ENCODE data around the gene GALNT10.

GALNT10 gene

GRCh38 chr5:154329062-154329461 is 138.5 kb downstream of the GALNT10 start:
- Histone ChIP-seq H3K4me1 (ENCODE audit: insufficient read depth, low read length) (no peaks in the 10 kb centered on the region), H3K27me3 (ENCODE audit: insufficient read depth, low read length) (no peaks in the 10 kb centered on the region), H3K36me3 (ENCODE audit: insufficient read depth, low read length) (no peaks in the 10 kb centered on the region), H2AFZ (ENCODE audit: low read depth, low read length) (no peak overlapping the region), H3K9me3 (ENCODE audit: low read length) (no peaks in the 10 kb centered on the region), H3K4me3 (ENCODE audit: low read length) (no peak overlapping the region)

GRCh38 chr5:154329519-154330040 is 139.0 kb downstream of the GALNT10 start:
- Histone ChIP-seq H3K4me1 (ENCODE audit: insufficient read depth, low read length) (no peaks in the 10 kb centered on the region), H3K36me3 (ENCODE audit: insufficient read depth, low read length) (no peaks in the 10 kb centered on the region), H3K27me3 (ENCODE audit: insufficient read depth, low read length) (no peaks in the 10 kb centered on the region), H3K9me3 (ENCODE audit: low read length) (no peaks in the 10 kb centered on the region), H2AFZ (ENCODE audit: low read depth, low read length) (no peak overlapping the region), H3K4me3 (ENCODE audit: low read length) (no peak overlapping the region)

- Histone ChIP-seq H3K4me1 (ENCODE audit: insufficient read depth, low read length) (no peaks in the 10 kb centered on the region), H3K4me3 (ENCODE audit: low read length) (no peak overlapping the region), H3K36me3 (ENCODE audit: insufficient read depth, low read length) (no peaks in the 10 kb centered on the region), H3K9me3 (ENCODE audit: low read length) (no peaks in the 10 kb centered on the region), H3K27me3 (ENCODE audit: insufficient read depth, low read length) (no peaks in the 10 kb centered on the region), H2AFZ (ENCODE audit: low read depth, low read length) (no peak overlapping the region)
Measured at GRCh38 chr5:154330097-154330667, 139.6 kb downstream of the GALNT10 start.

- H2AFZ ChIP-seq (ENCODE audit: low read depth, low read length) = no peak overlapping the region
- H3K9me3 ChIP-seq (ENCODE audit: low read length) = no peaks in the 10 kb centered on the region
- H3K4me3 ChIP-seq (ENCODE audit: low read length) = no peak overlapping the region
- no peaks in the 10 kb centered on the region for H3K27me3 ChIP-seq (ENCODE audit: insufficient read depth, low read length)
- H3K4me1 ChIP-seq (ENCODE audit: insufficient read depth, low read length) = no peaks in the 10 kb centered on the region
- no peaks in the 10 kb centered on the region for H3K36me3 ChIP-seq (ENCODE audit: insufficient read depth, low read length)
Measured at GRCh38 chr5:154331232-154331631, 140.7 kb downstream of the GALNT10 start.

GRCh38 chr5:154331924-154332323 is 141.4 kb downstream of the GALNT10 start:
- Histone ChIP-seq H3K27me3 (ENCODE audit: insufficient read depth, low read length) (no peaks in the 10 kb centered on the region), H3K4me1 (ENCODE audit: insufficient read depth, low read length) (no peaks in the 10 kb centered on the region), H3K9me3 (ENCODE audit: low read length) (no peaks in the 10 kb centered on the region), H3K36me3 (ENCODE audit: insufficient read depth, low read length) (no peaks in the 10 kb centered on the region), H2AFZ (ENCODE audit: low read depth, low read length) (no peak overlapping the region), H3K4me3 (ENCODE audit: low read length) (no peak overlapping the region)

GRCh38 chr5:154332451-154332850 is 141.9 kb downstream of the GALNT10 start:
- no peak overlapping the region for H2AFZ ChIP-seq (ENCODE audit: low read depth, low read length)
- no peaks in the 10 kb centered on the region for H3K27me3 ChIP-seq (ENCODE audit: insufficient read depth, low read length)
- H3K9me3 ChIP-seq (ENCODE audit: low read length) = no peaks in the 10 kb centered on the region

GRCh38 chr5:154333016-154333415 is 142.5 kb downstream of the GALNT10 start:
- Histone ChIP-seq H3K36me3 (ENCODE audit: insufficient read depth, low read length) (no peaks in the 10 kb centered on the region), H2AFZ (ENCODE audit: low read depth, low read length) (no peak overlapping the region), H3K4me1 (ENCODE audit: insufficient read depth, low read length) (no peaks in the 10 kb centered on the region), H3K4me3 (ENCODE audit: low read length) (no peak overlapping the region), H3K27me3 (ENCODE audit: insufficient read depth, low read length) (no peaks in the 10 kb centered on the region), H3K9me3 (ENCODE audit: low read length) (no peaks in the 10 kb centered on the region)

More at GRCh38 chr5:154332451-154332850, 141.9 kb downstream of the GALNT10 start:
- H3K4me1 ChIP-seq (ENCODE audit: insufficient read depth, low read length) = no peaks in the 10 kb centered on the region
- H3K4me3 ChIP-seq (ENCODE audit: low read length) = no peak overlapping the region
- no peaks in the 10 kb centered on the region for H3K36me3 ChIP-seq (ENCODE audit: insufficient read depth, low read length)

- H3K9me3 ChIP-seq (ENCODE audit: low read length) = no peaks in the 10 kb centered on the region
- no peaks in the 10 kb centered on the region for H3K36me3 ChIP-seq (ENCODE audit: insufficient read depth, low read length)
- no peak overlapping the region for H2AFZ ChIP-seq (ENCODE audit: low read depth, low read length)
- no peaks in the 10 kb centered on the region for H3K27me3 ChIP-seq (ENCODE audit: insufficient read depth, low read length)
- no peaks in the 10 kb centered on the region for H3K4me1 ChIP-seq (ENCODE audit: insufficient read depth, low read length)
- H3K4me3 ChIP-seq (ENCODE audit: low read length) = no peak overlapping the region
Measured at GRCh38 chr5:154334406-154335064, 144.0 kb downstream of the GALNT10 start.

GRCh38 chr5:154335065-154335448 is 144.5 kb downstream of the GALNT10 start:
- Histone ChIP-seq H3K36me3 (ENCODE audit: insufficient read depth, low read length) (no peaks in the 10 kb centered on the region), H3K4me3 (ENCODE audit: low read length) (no peak overlapping the region), H3K9me3 (ENCODE audit: low read length) (no peaks in the 10 kb centered on the region), H2AFZ (ENCODE audit: low read depth, low read length) (no peak overlapping the region), H3K27me3 (ENCODE audit: insufficient read depth, low read length) (no peaks in the 10 kb centered on the region), H3K4me1 (ENCODE audit: insufficient read depth, low read length) (no peaks in the 10 kb centered on the region)

GRCh38 chr5:154341620-154342019 is 151.1 kb downstream of the GALNT10 start:
- Histone ChIP-seq H3K4me3 (ENCODE audit: low read length) (no peak overlapping the region), H3K36me3 (ENCODE audit: insufficient read depth, low read length) (no peaks in the 10 kb centered on the region), H2AFZ (ENCODE audit: low read depth, low read length) (no peak overlapping the region), H3K9me3 (ENCODE audit: low read length) (no peaks in the 10 kb centered on the region), H3K4me1 (ENCODE audit: insufficient read depth, low read length) (peaks cover 4% of the 10 kb centered on the region), H3K27me3 (ENCODE audit: insufficient read depth, low read length) (no peaks in the 10 kb centered on the region)

GRCh38 chr5:154342211-154342610 is 151.7 kb downstream of the GALNT10 start:
- Histone ChIP-seq H3K4me1 (ENCODE audit: insufficient read depth, low read length) (peaks cover 4% of the 10 kb centered on the region), H2AFZ (ENCODE audit: low read depth, low read length) (no peak overlapping the region), H3K36me3 (ENCODE audit: insufficient read depth, low read length) (no peaks in the 10 kb centered on the region), H3K9me3 (ENCODE audit: low read length) (no peaks in the 10 kb centered on the region), H3K27me3 (ENCODE audit: insufficient read depth, low read length) (no peaks in the 10 kb centered on the region), H3K4me3 (ENCODE audit: low read length) (no peak overlapping the region)

- Histone ChIP-seq H3K9me3 (ENCODE audit: low read length) (no peaks in the 10 kb centered on the region), H3K36me3 (ENCODE audit: insufficient read depth, low read length) (no peaks in the 10 kb centered on the region), H3K27me3 (ENCODE audit: insufficient read depth, low read length) (no peaks in the 10 kb centered on the region), H3K4me1 (ENCODE audit: insufficient read depth, low read length) (peaks cover 4% of the 10 kb centered on the region), H3K4me3 (ENCODE audit: low read length) (no peak overlapping the region), H2AFZ (ENCODE audit: low read depth, low read length) (no peak overlapping the region)
Measured at GRCh38 chr5:154342963-154343362, 152.4 kb downstream of the GALNT10 start.

- Histone ChIP-seq H3K36me3 (ENCODE audit: insufficient read depth, low read length) (no peaks in the 10 kb centered on the region), H3K4me3 (ENCODE audit: low read length) (no peak overlapping the region), H3K4me1 (ENCODE audit: insufficient read depth, low read length) (peaks cover 4% of the 10 kb centered on the region), H2AFZ (ENCODE audit: low read depth, low read length) (no peak overlapping the region), H3K9me3 (ENCODE audit: low read length) (no peaks in the 10 kb centered on the region), H3K27me3 (ENCODE audit: insufficient read depth, low read length) (no peaks in the 10 kb centered on the region)
Measured at GRCh38 chr5:154344461-154344860, 153.9 kb downstream of the GALNT10 start.
